HG03103 (cell line): ENCODE results near the gene NEK6.

Source experiments
- ATAC-seq: cut with Tn5 transposase; IDR thresholded peaks from one replicate; pipeline ENCODE4 v1.9.1; 2021; ENCODE audit warnings: low read depth; ENCODE audit not compliant: unreplicated experiment

The NEK6 gene

DNA sequence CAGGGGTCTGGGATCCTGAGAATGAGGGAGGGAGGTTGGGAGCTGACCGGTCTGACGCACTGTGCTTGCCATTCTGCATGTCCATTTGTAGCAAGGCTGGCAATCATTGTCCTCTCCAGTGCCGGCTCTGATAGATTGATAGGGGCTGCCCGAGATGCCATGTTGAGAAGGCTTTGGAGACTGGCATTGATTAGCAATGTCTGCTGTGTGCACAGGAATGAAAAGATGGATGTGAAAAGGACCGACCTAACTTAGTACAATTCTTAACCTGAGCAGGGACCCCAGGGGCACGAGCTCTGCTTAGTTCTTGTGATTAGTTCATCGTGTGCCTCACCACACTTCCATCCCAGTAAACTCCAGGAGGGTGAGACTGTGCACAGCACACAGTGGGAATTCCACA lies 17.0 kb downstream of the NEK6 start:
- no peak for ATAC-seq

DNA sequence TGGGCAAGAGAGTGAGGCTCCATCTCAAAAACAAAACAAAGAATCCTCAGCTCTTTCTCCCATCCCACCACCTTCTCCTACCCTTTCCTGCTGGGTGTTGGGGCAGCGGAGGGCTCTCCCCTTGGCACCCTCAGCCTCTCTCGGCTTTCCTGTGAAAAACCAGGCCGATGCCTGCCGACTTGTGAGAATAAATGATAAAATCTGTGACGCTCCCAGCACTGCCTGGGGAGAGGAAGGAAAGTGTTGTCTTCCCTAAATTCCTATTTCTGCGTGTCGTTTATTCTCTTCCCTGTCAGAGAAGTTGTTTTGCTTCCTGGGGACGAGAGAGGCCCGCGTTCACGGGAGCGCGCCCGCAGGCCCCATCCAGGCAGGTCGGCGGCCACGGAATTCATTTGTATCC lies 19.7 kb downstream of the NEK6 start:
- ATAC-seq = no peak

DNA sequence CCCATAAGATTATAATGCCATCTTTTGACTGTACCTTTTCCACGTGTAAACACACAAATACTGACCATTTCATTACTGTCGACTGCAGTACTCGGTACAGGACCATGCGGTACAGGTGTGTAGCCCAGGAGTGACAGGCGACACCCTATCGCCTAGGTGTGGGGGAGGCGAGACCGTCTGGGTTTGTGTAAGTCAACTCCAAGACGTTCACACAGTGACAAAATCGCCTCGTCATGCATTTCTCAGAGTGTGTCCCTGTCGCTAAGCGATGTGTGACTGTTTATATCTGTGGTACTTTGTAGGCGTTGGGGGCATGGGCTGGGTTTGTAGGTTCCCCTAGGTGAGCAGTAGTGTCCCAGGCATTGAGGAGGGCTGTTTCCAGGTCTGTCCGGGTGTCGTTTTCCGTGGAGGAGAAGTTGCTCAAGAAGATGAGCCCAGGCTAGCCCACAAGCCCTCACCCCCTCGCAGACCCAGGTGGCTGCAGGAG lies 20.3 kb downstream of the NEK6 start:
- ATAC-seq = no peak

DNA sequence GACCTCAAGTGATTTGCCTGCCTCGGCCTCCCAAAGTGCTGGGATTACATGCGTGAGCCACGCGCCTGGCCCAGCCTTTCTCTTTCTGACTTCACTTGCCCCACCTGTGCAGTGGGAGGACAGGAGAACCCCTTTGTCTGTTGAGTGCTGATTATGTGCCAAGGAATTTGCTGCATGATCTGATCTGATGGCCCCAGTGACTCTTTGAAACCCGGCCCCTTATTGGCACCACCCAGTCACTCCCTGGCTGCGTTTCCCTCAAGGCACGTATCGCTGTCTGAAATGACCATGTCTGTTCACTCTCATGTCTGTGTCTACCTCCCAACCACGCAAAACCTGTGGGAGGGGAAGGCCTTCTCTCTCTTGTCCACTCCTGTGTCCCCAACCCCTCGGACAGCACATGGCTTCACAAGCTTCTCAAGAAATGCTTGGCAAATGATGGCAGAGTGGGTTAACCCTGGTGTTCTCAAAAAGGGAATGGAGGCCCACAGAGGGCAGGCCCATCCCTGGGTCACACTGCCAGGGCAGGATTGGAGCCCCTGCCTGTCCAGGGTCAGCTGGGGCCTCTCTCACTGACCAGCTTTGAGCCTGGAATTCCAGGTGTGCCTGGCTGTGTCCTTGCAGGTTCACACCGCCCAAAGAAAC lies 21.9 kb downstream of the NEK6 start:
- ATAC-seq = no peak

DNA sequence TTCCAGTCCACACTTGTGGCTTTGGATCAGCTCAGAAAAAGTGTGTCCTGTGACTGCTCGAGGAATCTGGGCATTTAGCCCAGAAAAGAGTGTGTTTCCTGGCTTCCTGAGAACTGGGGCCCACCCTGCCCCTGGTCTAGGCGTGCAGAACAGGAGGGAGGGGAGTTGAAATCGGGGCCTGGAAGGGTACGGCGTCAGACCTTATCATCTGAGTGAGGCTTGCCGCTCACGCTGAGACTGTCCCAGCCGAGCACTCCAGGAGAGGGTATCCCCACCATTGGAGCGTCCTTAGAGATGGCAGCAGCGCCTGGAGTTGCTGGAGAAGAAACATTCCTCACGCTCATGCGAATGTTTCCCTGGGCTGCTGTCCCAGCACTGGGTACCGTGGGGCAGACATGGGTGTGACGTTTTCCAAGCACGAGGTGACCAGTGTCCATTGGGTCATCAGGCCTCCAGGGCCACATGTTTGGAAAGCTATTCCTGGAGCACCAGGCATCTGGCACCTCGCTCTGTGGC lies 22.5 kb downstream of the NEK6 start:
- ATAC-seq = no peak

DNA sequence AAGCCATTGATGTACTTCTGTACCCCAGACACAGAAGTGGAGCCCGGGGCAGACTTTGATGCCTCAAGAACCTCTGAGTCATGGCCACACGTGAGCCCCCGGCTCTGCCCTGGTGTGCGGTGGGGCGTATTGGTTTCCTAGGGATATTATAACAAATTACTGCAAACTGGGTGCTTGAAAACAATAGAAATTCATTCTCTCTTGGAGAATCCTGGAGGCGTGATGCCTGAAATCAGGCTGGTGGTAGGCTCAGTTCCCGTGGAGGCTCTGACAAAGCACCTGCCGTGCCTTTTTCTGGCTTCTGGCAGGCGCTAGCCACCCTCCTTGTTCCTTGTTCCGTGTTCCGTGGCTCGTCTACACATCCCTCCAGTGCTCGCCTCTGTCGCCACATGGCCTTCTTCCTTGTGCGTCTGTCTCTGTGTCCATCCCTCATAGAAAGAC lies 24.2 kb downstream of the NEK6 start:
- ATAC-seq = no peak

DNA sequence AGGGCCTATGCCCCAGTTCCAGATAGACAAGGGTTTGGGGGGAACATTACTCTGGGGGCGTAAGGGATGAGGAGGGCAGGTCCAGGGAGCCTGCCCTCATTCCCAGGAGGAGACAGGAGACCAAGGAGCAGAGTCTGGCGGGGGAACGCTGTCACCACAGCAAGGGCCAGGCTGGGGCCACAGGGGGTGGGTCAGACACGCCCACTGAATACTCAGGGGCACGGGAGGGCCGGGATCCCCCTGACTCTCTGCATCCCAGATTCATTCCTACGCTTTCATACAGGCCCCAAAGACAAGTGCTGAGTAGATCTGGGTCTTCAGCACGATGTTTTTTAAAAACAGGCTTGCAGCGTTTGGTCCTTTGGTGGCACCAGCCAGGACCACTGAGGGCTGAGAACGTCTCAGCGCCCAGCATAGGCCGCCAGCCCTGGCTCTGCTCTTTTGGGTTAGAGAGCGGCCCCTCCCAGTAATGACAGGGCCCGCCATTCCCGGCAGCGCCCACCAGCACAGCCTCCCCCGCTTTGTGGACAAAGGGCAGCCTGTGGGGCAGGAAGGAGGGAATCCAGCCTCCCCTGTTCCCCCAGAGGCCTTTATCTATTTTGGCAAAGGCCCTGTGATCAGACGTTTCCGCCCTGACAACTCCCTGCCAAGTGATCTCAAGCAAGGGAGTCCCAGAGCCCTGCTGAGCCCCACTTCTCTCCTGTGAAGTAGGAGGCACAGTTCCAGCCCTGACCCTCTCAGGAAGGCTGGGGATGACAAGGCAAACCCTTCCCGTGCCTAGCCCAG lies 24.9 kb downstream of the NEK6 start:
- ATAC-seq = no peak

DNA sequence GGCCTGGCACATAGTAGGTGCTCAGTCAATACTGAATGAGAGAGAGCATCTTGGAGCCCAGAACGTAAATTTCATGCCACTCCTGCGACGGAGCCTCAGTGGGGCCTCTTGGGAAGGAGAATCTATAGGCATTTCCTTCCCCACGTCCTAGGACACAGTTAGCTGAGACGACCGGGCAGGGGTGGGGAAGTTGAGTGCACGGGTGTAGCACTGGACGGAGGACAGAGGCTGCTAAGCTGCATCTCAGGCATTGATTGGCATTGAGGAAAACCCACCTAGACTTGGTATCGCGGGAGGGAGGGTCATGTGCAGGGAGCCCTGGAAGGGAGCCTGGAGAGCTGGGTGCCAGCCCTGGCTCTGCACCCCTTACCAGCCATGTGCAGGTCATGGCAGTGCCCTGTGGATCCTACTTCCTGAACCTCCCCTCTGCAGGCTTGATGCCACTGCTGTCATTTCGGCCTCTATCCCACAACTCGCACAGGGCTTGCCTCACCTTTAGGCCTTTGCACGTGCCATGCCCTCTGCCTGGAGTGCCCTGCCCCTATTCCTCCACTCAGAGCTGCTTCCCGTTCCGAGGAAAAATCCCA lies 25.6 kb downstream of the NEK6 start:
- no peak for ATAC-seq

DNA sequence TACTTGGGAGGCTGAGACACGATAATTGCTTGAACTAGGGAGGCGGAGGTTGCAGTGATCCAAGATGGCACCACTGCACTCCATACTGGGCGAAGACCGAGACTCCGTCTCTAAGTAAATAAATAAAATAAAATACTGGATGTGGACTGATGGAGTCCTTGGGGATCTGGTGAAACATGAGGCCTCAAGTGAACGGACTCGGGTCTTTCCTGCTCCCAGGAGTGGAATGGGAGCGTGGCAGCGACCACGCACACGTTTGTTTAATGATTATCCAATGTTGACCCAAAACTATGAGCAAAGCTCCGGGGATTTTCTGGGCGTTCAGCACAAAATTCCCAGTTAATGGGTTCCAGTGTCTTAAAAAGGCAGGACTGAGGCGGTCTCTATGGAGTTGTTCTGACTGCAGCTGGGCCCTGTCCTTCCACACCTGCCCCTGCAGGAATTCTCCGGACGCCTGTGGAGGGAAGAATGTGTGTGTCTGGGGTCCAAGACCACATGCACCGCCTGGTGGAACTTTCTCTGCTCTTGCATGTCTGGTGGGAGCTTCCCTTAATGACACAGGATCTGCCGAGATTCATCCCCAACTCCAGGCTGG lies 26.6 kb downstream of the NEK6 start:
- ATAC-seq = no peak

DNA sequence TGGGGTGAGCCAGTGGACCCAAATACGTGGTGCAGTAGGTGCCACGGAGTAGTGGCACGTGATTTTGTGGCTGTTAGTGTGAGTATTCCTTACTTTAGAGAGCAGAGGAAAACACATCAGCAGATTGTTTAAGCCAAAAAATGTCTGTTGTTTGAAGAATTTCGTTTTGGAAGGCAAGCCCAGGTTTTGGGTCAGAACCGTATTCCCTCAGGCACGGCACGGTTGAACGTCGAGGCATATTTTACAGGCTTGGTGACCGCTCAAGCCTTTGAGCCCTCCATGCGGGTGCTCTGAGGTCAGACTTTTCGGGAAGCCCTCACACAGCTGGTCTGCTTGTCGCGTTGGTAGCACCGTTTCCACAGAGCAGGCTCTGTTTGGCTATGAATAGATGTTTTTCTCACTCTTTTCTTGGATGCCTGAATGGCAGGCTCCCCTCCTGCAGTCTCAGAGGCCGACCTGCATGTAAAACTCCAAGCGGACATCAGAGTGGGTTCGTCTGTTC lies 27.2 kb downstream of the NEK6 start:
- no peak for ATAC-seq

DNA sequence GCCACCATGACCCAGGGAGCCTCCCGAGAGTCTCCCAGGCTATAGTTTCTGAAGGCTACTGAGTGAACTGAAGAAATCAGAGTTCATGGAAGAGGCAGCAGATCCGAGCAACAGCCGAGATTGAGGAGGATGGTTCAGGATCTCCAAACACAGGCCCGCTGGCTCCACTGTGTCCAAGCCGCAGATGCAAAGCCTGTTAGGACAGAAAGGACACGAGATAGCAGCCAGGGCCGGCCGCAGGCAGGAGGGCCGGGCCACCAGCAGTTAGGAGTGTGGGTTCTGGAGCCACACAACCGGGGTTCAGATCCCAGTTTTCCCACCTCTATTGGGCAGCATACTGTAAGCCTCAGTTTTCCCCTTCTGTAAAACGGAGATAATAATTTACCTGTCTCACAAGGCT lies 27.7 kb downstream of the NEK6 start:
- no peak for ATAC-seq

DNA sequence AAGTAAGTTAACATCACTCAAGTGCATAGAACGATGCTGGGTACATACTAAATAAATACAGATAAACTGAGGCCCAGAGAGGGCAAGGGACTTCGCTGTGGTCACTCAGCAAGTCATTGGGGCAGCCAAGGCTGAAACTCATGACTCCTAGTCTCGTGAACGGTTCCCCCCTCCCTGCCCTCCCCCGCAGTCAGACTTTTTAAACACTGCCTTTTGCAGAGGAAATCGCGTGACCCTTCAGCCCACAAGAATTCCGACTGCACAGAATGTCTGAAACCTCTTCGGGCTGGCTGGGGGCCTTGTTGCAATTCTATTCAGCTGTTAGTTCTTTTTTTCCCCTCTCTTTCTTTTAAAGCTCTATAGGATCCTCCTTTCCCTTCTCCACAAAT lies 28.1 kb downstream of the NEK6 start:
- ATAC-seq = no peak

DNA sequence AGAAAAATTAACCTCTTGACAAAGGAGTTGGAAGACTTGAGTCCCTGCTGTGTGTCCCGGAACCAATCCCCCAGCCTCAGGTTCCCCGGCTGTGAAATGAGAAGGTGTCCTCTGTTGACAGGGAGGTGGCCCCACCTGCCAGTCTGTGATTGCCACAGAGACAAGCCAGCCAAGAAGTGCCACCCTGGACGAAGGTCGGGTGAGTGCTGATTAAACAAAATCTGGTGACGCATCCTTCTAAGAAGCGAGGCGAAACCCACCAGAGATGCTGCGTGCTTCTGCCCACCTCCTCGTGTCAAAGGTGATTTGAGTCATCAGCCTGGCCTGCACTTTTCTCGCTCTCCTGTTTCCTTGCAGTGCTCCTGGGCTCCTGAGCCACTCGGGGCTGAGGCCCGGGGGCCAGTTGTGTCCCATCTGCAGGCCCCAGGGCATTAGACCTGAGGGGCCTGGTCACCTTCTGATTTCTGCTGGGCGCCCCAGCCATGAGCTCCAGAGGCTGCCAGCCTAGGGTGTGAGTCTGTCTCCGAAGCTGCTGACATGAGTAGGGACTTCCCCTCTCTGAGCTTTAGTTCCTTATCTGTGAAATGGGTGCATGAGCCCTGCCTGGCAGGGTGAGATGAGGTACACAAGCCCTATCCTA lies 28.7 kb downstream of the NEK6 start:
- no peak for ATAC-seq

DNA sequence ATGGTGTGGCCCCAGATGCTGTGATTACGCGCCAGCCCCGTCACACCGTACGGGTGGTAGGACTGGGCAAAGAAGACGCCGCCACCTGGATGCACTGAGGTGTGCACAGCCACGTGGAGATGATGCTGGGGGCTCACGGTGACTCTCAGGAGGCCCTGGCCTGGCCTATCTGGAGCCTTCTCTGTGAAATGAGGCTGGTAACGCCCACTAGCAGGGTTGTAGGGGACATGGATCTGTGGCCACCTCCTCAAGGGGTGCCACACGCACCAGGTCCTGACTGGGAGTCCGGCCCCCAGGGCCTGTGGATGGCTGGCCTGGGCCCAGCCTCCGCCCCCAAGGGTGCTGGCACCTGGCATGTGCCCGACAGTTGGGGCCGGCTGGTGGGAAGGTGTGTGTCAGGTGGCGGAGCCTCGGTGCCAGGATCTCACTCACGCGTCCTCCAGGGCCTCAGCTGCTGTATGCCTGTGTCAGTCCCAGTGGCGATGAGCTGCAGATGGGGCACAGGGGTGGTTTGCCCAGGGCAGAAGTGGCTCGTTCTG lies 32.4 kb downstream of the NEK6 start:
- ATAC-seq = no peak

DNA sequence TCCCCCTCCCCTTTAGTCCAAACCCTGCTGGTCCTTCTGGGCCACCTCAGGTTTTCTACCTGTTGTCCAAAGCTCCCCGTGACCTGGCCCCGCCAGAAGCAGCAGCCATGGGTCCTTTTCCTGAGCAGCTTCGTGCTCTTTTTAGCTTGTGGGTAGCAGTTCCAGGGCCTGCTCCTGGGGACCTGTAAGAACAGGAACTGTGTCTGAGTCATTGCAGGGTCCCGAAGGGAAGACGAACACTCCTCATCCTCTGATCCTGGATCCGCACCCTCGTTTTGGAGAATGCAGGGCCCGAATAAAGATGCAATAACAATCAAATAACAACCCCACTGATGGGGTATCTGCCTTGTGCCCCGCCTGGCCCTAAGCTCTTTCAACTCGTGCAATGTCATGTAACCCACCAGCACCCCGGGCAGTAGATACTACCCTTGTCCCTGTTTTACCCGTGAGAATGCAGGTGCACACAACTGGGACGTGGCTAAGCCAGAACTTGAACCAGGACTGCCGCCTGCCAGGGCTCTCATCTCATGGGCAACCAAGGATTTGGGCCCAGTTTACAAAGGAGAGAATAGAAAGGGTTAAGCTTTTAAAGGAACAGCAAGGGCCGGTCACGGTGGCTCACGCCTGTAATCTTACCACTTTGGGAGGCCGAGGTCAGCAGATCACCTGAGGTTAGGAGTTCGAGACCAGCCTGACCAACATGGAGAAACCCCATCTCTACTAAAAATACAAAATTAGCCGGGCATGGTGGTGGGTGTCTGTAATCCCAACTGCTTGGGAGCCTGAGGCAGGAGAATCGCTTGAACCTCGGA lies 33.2 kb downstream of the NEK6 start:
- no peak for ATAC-seq

DNA sequence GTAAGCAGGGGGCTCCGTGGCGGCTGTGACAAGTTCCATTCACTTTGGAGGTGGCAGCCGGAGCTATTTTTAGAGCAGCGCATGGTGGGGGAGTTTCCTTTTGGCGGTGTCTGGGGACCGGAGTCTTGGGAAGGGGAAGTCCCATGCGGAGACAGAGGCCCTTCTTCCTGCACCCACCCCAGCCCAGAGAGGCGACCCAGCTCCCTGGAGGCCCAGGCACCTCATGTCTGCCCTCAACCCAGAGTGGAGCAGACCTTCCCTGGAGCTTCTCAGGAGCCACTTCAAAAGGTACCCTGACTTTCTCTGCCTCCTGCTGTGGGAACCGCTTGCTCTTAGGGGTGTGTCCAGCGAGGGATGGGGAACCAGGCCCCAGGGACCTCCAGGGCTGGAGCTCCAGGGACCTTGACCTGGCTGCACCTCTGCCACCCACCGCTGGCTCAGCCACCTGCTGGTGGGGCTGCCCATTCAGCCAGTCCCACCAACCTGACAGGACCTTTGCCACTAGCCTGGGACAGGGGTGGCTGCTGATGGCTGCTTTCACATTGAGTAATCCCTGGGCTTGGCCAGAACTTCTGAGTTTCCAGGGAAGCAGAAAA lies 34.1 kb downstream of the NEK6 start:
- peak; percentile 42 for ATAC-seq

DNA sequence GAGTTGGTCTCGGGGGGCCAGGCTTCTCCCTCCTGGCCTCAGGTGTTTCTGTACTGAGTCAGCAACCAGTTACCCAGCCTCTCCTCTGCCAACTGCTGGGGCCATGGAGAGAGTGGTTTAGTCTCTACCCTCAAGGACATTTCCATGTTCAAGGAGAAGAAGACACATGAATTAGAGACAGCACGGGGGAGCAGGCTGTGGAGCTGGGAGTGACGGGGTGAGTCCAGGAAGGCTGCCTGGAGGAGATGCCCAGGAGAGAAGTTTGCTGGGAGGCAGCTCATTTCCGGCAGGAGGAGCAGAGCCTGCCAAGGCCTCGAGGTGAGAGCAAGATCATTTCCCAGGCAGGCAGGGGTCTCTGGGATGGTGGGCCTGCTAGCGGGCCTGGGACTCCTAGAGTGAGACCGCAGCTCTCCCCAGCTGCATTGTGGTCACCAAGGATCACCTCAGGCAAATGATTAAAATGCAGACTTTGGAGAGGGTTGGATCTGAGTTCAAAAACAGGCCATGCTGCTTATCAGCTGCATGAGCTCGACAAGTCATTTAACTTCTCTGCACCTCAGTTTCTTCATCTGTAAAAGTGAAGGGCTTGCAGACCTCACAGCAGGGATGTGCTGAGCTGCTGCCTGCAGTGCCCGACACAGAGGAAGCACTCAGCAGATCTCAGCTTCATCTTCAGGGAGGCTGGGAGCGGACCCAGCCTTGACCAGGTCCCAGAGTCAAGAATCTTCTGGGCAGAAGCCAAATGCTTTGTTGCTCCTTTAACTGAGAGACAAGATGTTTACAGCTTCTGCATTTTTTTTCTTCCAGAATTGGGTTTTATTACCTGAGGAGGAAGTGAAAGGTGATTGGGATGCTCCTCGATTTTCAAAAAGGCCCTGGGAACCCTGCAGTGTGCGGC lies 35.2 kb downstream of the NEK6 start:
- no peak for ATAC-seq
